OCI-LY7 (cell line): ENCODE results near the gene PPP1R9B. TPM values are rescaled to one million over a fixed set of nuclear protein-coding genes. Genes with fewer than 3 reads are reported as not detected.

Source experiments
- BruUV-seq: library from RNA; stranded (reverse); fragments of 400-500 nt; replicated peaks from 2 replicates; lab custom pipeline; 2021; lab: Mats Ljungman, UMichigan
- CTCF ChIA-PET: fragments of 300-600 bp; sonication (Branson Sonifier 250); formaldehyde crosslinking; loops from one replicate; lab custom pipeline; 2022; ENCODE audit warnings: antibody characterized with exemption; ENCODE audit not compliant: unreplicated experiment; lab: Charles Lee
- POLR2A ChIA-PET: fragments of 300-600 bp; sonication (Branson Sonifier 250); formaldehyde crosslinking; loops from one replicate; lab custom pipeline; 2022; ENCODE audit warnings: antibody characterized with exemption; lab: Charles Lee
- DNase-seq: peaks from one replicate; pipeline ENCODE4 v3.0.0-alpha.2; 2015; ENCODE audit warnings: low spot score
- H2AFZ ChIP-seq: fragments of 200-600 bp; sonication (generic), shearing (Covaris generic); 2 replicates; pipeline ENCODE4 v1.6.1; 2014; ENCODE audit warnings: mild to moderate bottlenecking, antibody characterized with exemption, low read length, moderate library complexity
- H3K27ac ChIP-seq: fragments of 200-600 bp; sonication (generic); 2 replicates; pipeline ENCODE4 v1.5.1; 2014; ENCODE audit warnings: mixed run types, low read depth, mild to moderate bottlenecking, moderate library complexity, low read length, inconsistent platforms; ENCODE audit not compliant: poor library complexity, severe bottlenecking
- H3K36me3 ChIP-seq: fragments of 200-600 bp; sonication (generic); 2 replicates; pipeline ENCODE4 v1.6.1; 2014; ENCODE audit warnings: mild to moderate bottlenecking, antibody characterized with exemption, low read length, moderate library complexity, mixed read lengths; ENCODE audit not compliant: insufficient read depth
- H3K4me1 ChIP-seq: fragments of 200-600 bp; sonication (generic); 2 replicates; pipeline ENCODE4 v1.5.1; 2014; ENCODE audit warnings: mild to moderate bottlenecking, low read length; ENCODE audit not compliant: insufficient read depth, poor library complexity, severe bottlenecking
- H3K4me2 ChIP-seq: fragments of 200-600 bp; sonication (generic); 2 replicates; pipeline ENCODE4 v1.6.1; 2014; ENCODE audit warnings: mild to moderate bottlenecking, low read length
- H3K4me3 ChIP-seq: fragments of 200-600 bp; sonication (generic); 2 replicates; pipeline ENCODE4 v1.5.1; 2014; ENCODE audit warnings: mild to moderate bottlenecking, low read depth, low read length; ENCODE audit not compliant: poor library complexity, severe bottlenecking
- H3K79me2 ChIP-seq: fragments of 200-600 bp; sonication (generic); 2 replicates; pipeline ENCODE4 v1.6.1; 2016; ENCODE audit warnings: low read depth, mild to moderate bottlenecking, low read length, moderate library complexity, mixed read lengths; ENCODE audit not compliant: insufficient read depth
- H3K9me2 ChIP-seq: fragments of 200-600 bp; sonication (generic); 2 replicates; pipeline ENCODE4 v1.6.1; 2016; ENCODE audit warnings: mild to moderate bottlenecking, low read length, mixed read lengths; ENCODE audit not compliant: insufficient read depth
- H3K9me3 ChIP-seq: fragments of 200-600 bp; sonication (generic); 2 replicates; pipeline ENCODE4 v1.6.1; 2014; ENCODE audit warnings: mild to moderate bottlenecking, mixed run types, low read length, mixed read lengths
- H4K20me1 ChIP-seq: fragments of 200-600 bp; sonication (generic); 2 replicates; pipeline ENCODE4 v1.6.1; 2014; ENCODE audit warnings: mild to moderate bottlenecking, antibody characterized with exemption, low read length, moderate library complexity, mixed read lengths; ENCODE audit not compliant: insufficient read depth
- CTCF ChIP-seq: fragments of 200-600 bp; sonication (generic); conservative IDR thresholded peaks from 2 replicates; pipeline ENCODE4 v1.5.1; 2014; ENCODE audit warnings: mild to moderate bottlenecking, antibody characterized with exemption, low read length, moderate library complexity, mixed read lengths
- EZH2phosphoT487 ChIP-seq: fragments of 200-600 bp; sonication (generic); IDR thresholded peaks from 2 replicates; pipeline ENCODE4 v1.6.1; 2018; ENCODE audit warnings: low read depth, borderline replicate concordance, mild to moderate bottlenecking, mixed run types, antibody characterized with exemption, low read length, moderate library complexity, mixed read lengths
- intact Hi-C: fragments of 100-400 bp; cut with micrococcal nuclease; formaldehyde crosslinking; loops from one replicate; pipeline ENCODE4 v1.10.0; 2022; ENCODE audit not compliant: unreplicated experiment
- total RNA-seq, 2 experiments: library from RNA; depleted of rRNA in 1 of 2; stranded (reverse); fragments of >200 nt in 1 of 2; shearing (Covaris generic) in 1 of 2; gene quantifications; 2 replicates each; pipeline ENCODE4 v1.2.3, GENCODE V29; 2014 to 2022

Gene PPP1R9B
- total RNA-seq, 2 experiments from 2014 or later = 45.3 to 87.0 TPM

- H3K4me3 ChIP-seq = peak overlapping the region; percentile 29
- H3K36me3 ChIP-seq = no peaks in the 10 kb centered on the region
- H3K79me2 ChIP-seq = no peaks in the 10 kb centered on the region
- H3K9me2 ChIP-seq = no peaks in the 10 kb centered on the region
- H3K4me1 ChIP-seq = peaks cover 30% of the 10 kb centered on the region
- no peak for DNase-seq
- no peak overlapping the region for H2AFZ ChIP-seq
- peak overlapping the region; percentile 48 for H3K4me2 ChIP-seq
- H3K9me3 ChIP-seq = no peaks in the 10 kb centered on the region
- TF ChIP-seq CTCF (peak; percentile 42), EZH2phosphoT487 (no peak)
- ChIA-PET CTCF (no interaction called here), POLR2A (no interaction called here)
- no peaks in the 10 kb centered on the region for H4K20me1 ChIP-seq
- BruUV-seq = no TSS peak
- intact Hi-C loops = no loop called here
- no peak overlapping the region for H3K27ac ChIP-seq
These were observed 33.6 kb upstream of the PPP1R9B start for GRCh38 chr17:50184064-50184463.

GRCh38 chr17:50183421-50183994, 33.0 kb upstream of the PPP1R9B start:
- TF ChIP-seq EZH2phosphoT487 (no peak), CTCF (no peak)
- H3K79me2 ChIP-seq = no peaks in the 10 kb centered on the region
- H3K36me3 ChIP-seq = no peaks in the 10 kb centered on the region
- no peak overlapping the region for H2AFZ ChIP-seq
- intact Hi-C loops = no loop called here
- ChIA-PET CTCF (no interaction called here), POLR2A (no interaction called here)
- peak overlapping the region; percentile 48 for H3K4me2 ChIP-seq
- no peaks in the 10 kb centered on the region for H3K9me3 ChIP-seq
- BruUV-seq = no TSS peak
- peaks cover 32% of the 10 kb centered on the region for H3K4me1 ChIP-seq
- no peak overlapping the region for H3K27ac ChIP-seq
- H3K4me3 ChIP-seq = peak overlapping the region; percentile 29
- no peaks in the 10 kb centered on the region for H3K9me2 ChIP-seq
- H4K20me1 ChIP-seq = no peaks in the 10 kb centered on the region
- peak; percentile 32 for DNase-seq

GRCh38 chr17:50182783-50183420, 32.4 kb upstream of the PPP1R9B start:
- DNase-seq = no peak
- Histone ChIP-seq H3K79me2 (no peaks in the 10 kb centered on the region), H3K36me3 (no peaks in the 10 kb centered on the region), H3K4me1 (peaks cover 38% of the 10 kb centered on the region), H3K4me3 (no peak overlapping the region), H3K27ac (no peak overlapping the region), H3K9me2 (no peaks in the 10 kb centered on the region), H3K4me2 (peak overlapping the region; percentile 48), H3K9me3 (no peaks in the 10 kb centered on the region), H2AFZ (no peak overlapping the region), H4K20me1 (no peaks in the 10 kb centered on the region)
- intact Hi-C loops = no loop called here
- no peak for TF ChIP-seq CTCF
- no peak for TF ChIP-seq EZH2phosphoT487
- BruUV-seq = no TSS peak
- POLR2A ChIA-PET = no interaction called here
- CTCF ChIA-PET = interaction anchor here (0.8 kb wide), 1 partner anchor 21 kb away, joined by 3 read pairs; no protein-coding TSS in a partner anchor
